Gastrocnemius medialis (tissue), 4 donors: Measurements from ENCODE around the gene TCF4. TPM values are rescaled to one million over a fixed set of nuclear protein-coding genes. Genes with fewer than 3 reads are reported as not detected.

ENCODE experiments used
- ATAC-seq, 2 donors: fragments of 150-250 bp; one replicate each; pipeline ENCODE4 v1.9.1; 2016
- DNase-seq, 2 donors: peaks; one replicate each; pipeline ENCODE4 v3.0.0-alpha.2; 2019
- H3K27ac ChIP-seq, 4 donors: fragments of 200-600 bp; sonication (generic); 1 replicate in 1 of 4; 2 replicates in 3 of 4; pipeline ENCODE4 v1.5.1; 2016 to 2018; ENCODE audit warnings: mild to moderate bottlenecking in 2 of 4, moderate library complexity in 1 of 4
- H3K27me3 ChIP-seq, 3 donors: fragments of 200-600 bp; sonication (generic) in 2 of 3; 1 replicate in 1 of 3; 2 replicates in 2 of 3; pipeline versions ENCODE4 v1.5.1 to v1.6.0; 2016 to 2019; ENCODE audit warnings: mild to moderate bottlenecking in 1 of 3, moderate library complexity in 1 of 3
- H3K36me3 ChIP-seq, 2 donors: fragments of 200-600 bp; sonication (generic) in 1 of 2; one replicate each; pipeline ENCODE4 v1.5.1; 2017 to 2018
- H3K4me1 ChIP-seq, 2 donors: fragments of 200-600 bp; sonication (generic) in 1 of 2; one replicate each; pipeline ENCODE4 v1.5.1; 2016 to 2017; ENCODE audit warnings: mild to moderate bottlenecking in 2 of 2
- H3K4me3 ChIP-seq, 4 donors: fragments of 200-600 bp; sonication (generic) in 3 of 4; 1 replicate in 1 of 4; 2 replicates in 3 of 4; pipeline ENCODE4 v1.5.1; 2016 to 2019; ENCODE audit warnings: mild to moderate bottlenecking in 2 of 4
- H3K9me3 ChIP-seq, 3 donors: fragments of 200-600 bp; sonication (generic) in 2 of 3; 1 replicate in 1 of 3; 2 replicates in 2 of 3; pipeline ENCODE4 v1.5.1; 2016 to 2019
- CTCF ChIP-seq, 5 experiments: fragments of 450-650 bp in 3 of 5; fragments of 200-600 bp in 2 of 5; sonication (generic) in 2 of 5; IDR thresholded peaks in 4 of 5; conservative IDR thresholded peaks in 1 of 5; 1 replicate in 4 of 5; 2 replicates in 1 of 5; pipeline ENCODE4 v1.5.1; 2016 to 2019; ENCODE audit warnings: antibody characterized with exemption in 5 of 5, mild to moderate bottlenecking in 3 of 5, moderate library complexity in 3 of 5
- POLR2A ChIP-seq, 2 donors: fragments of 450-650 bp; IDR thresholded peaks; one replicate each; pipeline ENCODE4 v1.6.1; 2017; ENCODE audit warnings: antibody characterized with exemption in 2 of 2, mild to moderate bottlenecking in 2 of 2, moderate library complexity in 2 of 2
- in situ Hi-C, 4 donors: fragments of 200-750 bp; cut with MboI; loops; one replicate each; pipeline versions ENCODE4 v1.15.0 to v1.8.0; 2017; ENCODE audit warnings: low sequenced_read_pairs in 4 of 4
- intact Hi-C: fragments of 100-400 bp; cut with DNase I; formaldehyde crosslinking; loops from one replicate; pipeline ENCODE4 v1.15.1; 2023; ENCODE audit warnings: low total_unique reads
- total RNA-seq, 4 donors: library from RNA; depleted of rRNA; stranded (reverse); fragments of >200 nt; gene quantifications; one replicate each; pipeline versions ENCODE4 v1.1.0 to v1.2.3, GENCODE V29; 2016

The TCF4 gene
- total RNA-seq, 4 donors from 2014 or later = 40.3 to 60.6 (median 53.6) TPM

GRCh38 chr18:55555395-55556027, 32.5 kb downstream of the TCF4 start:
- Histone ChIP-seq H3K27ac (no peak overlapping the region), H3K36me3 (no peaks in the 10 kb centered on the region), H3K4me1 (peaks cover 19 to 34% of the 10 kb centered on the region in 2 donors), H3K9me3 (no peaks in the 10 kb centered on the region), H3K27me3 (no peaks in the 10 kb centered on the region), H3K4me3 (no peak overlapping the region)
- no peak for DNase-seq
- intact Hi-C loops = no loop called here
- in situ Hi-C loops = no loop called here
- ATAC-seq = no peak
- TF ChIP-seq CTCF (IDR thresholded peaks at IDR 0.05 in 4 of 5, conservative IDR thresholded peaks at IDR 0.05 in 1 of 5) (no peak), POLR2A (IDR thresholded peaks at IDR 0.05) (no peak)

GRCh38 chr18:55552526-55553189, 35.3 kb downstream of the TCF4 start:
- DNase-seq (no peak), ATAC-seq (no peak)
- no peaks in the 10 kb centered on the region for H3K9me3 ChIP-seq
- H3K27me3 ChIP-seq = no peaks in the 10 kb centered on the region
- no peak overlapping the region for H3K27ac ChIP-seq
- TF ChIP-seq CTCF (IDR thresholded peaks at IDR 0.05 in 4 of 5, conservative IDR thresholded peaks at IDR 0.05 in 1 of 5) = no peak
- TF ChIP-seq POLR2A (IDR thresholded peaks at IDR 0.05) = no peak
- intact Hi-C loops (no loop called here), in situ Hi-C loops (no loop called here)
- no peak overlapping the region for H3K4me3 ChIP-seq
- H3K4me1 ChIP-seq = peaks cover 13 to 29% of the 10 kb centered on the region in 2 donors
- no peaks in the 10 kb centered on the region for H3K36me3 ChIP-seq

GRCh38 chr18:55551227-55551626, 36.8 kb downstream of the TCF4 start:
- no peaks in the 10 kb centered on the region for H3K27me3 ChIP-seq
- TF ChIP-seq POLR2A (IDR thresholded peaks at IDR 0.05) (no peak), CTCF (IDR thresholded peaks at IDR 0.05 in 4 of 5, conservative IDR thresholded peaks at IDR 0.05 in 1 of 5) (no peak)
- no peaks in the 10 kb centered on the region for H3K9me3 ChIP-seq
- in situ Hi-C loops (no loop called here), intact Hi-C loops (no loop called here)
- ATAC-seq (no peak), DNase-seq (no peak)
- H3K27ac ChIP-seq = no peak overlapping the region
- H3K36me3 ChIP-seq = no peaks in the 10 kb centered on the region
- H3K4me1 ChIP-seq = peaks cover 25 to 35% of the 10 kb centered on the region in 2 donors
- no peak overlapping the region for H3K4me3 ChIP-seq

GRCh38 chr18:55550471-55550870, 37.5 kb downstream of the TCF4 start:
- in situ Hi-C loops = no loop called here
- no peaks in the 10 kb centered on the region for H3K27me3 ChIP-seq
- no peak overlapping the region for H3K4me3 ChIP-seq
- no peak overlapping the region for H3K27ac ChIP-seq
- no peaks in the 10 kb centered on the region for H3K9me3 ChIP-seq
- no peaks in the 10 kb centered on the region for H3K36me3 ChIP-seq
- DNase-seq (no peak), ATAC-seq (no peak)
- intact Hi-C loops = no loop called here
- no peak for TF ChIP-seq CTCF (IDR thresholded peaks at IDR 0.05 in 4 of 5, conservative IDR thresholded peaks at IDR 0.05 in 1 of 5)
- TF ChIP-seq POLR2A (IDR thresholded peaks at IDR 0.05) = no peak
- peaks cover 25 to 35% of the 10 kb centered on the region in 2 donors for H3K4me1 ChIP-seq
